PC-9 (cell line): ENCODE results near the gene PLD5.

Experiments
- EZH2 ChIP-seq: fragments of 200-600 bp; sonication (generic); IDR thresholded peaks from 2 replicates; pipeline ENCODE4 v1.8.0; 2017; ENCODE audit warnings: antibody characterized with exemption, low read depth
- TF ChIP-seq, protein P1 (sequence below): fragments of 200-600 bp; sonication (generic); conservative IDR thresholded peaks from 2 replicates; pipeline ENCODE4 v1.6.1; 2017; ENCODE audit warnings: mixed run types, antibody characterized with exemption, mild to moderate bottlenecking, moderate library complexity

DNA sequence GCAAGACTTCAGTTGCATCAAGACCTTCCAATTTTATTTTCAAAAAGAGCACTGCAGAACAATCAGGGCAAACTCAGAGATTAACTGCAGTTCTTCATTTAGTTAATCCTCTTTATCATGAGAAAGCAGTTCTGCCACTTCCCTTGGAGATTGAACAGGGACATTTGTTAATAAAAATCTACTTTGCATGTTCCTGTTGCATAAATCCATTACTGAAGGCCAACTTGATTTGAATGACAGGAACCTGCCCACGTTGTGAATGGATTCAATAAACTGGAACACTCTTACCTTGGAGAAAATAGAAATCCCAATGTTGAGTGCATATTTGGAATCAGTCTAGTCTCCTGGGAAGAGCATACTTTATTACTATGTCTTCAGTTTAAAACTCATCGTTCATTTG is 19.6 kb upstream of the PLD5 start:
- no peak for TF ChIP-seq EZH2
- TF ChIP-seq, protein P1, sequence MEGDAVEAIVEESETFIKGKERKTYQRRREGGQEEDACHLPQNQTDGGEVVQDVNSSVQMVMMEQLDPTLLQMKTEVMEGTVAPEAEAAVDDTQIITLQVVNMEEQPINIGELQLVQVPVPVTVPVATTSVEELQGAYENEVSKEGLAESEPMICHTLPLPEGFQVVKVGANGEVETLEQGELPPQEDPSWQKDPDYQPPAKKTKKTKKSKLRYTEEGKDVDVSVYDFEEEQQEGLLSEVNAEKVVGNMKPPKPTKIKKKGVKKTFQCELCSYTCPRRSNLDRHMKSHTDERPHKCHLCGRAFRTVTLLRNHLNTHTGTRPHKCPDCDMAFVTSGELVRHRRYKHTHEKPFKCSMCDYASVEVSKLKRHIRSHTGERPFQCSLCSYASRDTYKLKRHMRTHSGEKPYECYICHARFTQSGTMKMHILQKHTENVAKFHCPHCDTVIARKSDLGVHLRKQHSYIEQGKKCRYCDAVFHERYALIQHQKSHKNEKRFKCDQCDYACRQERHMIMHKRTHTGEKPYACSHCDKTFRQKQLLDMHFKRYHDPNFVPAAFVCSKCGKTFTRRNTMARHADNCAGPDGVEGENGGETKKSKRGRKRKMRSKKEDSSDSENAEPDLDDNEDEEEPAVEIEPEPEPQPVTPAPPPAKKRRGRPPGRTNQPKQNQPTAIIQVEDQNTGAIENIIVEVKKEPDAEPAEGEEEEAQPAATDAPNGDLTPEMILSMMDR: no peak
